ENCODE data around the gene KCNN3.

Gene KCNN3

GRCh38 chr1:154735061-154735803, 134.8 kb downstream of the KCNN3 start:
- DNase-seq: no peak

- DNase-seq: no peak
Observed at GRCh38 chr1:154733621-154734020, 136.5 kb downstream of the KCNN3 start.

GRCh38 chr1:154730986-154731489, 139.0 kb downstream of the KCNN3 start:
- DNase-seq: peak in 9 of 51 donors; percentile 17 to 57 (median 34)

- DNase-seq: no peak
Observed at GRCh38 chr1:154730259-154730658, 139.8 kb downstream of the KCNN3 start.

DNA sequence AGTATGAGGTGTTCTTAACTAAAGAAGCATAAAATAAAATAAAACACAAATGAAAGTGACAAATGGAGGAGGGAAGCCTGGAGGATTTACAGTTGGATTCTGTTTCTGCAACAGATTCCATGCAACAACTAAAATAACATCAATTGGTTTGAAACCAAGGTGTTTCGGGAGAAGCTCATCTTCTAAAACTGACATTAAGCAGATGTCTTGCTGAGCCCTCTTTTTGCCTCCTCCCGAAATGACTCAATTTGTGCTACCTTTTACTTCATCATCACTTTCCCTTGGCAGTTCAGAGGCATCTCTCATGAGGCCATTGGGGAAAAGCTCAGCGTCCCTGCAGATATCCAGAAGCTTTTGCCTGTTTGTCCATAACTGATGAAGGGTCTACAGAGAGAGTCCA, 140.5 kb downstream of the KCNN3 start:
- no peak for DNase-seq

GRCh38 chr1:154729031-154729442, 141.0 kb downstream of the KCNN3 start:
- no peak for DNase-seq

DNA sequence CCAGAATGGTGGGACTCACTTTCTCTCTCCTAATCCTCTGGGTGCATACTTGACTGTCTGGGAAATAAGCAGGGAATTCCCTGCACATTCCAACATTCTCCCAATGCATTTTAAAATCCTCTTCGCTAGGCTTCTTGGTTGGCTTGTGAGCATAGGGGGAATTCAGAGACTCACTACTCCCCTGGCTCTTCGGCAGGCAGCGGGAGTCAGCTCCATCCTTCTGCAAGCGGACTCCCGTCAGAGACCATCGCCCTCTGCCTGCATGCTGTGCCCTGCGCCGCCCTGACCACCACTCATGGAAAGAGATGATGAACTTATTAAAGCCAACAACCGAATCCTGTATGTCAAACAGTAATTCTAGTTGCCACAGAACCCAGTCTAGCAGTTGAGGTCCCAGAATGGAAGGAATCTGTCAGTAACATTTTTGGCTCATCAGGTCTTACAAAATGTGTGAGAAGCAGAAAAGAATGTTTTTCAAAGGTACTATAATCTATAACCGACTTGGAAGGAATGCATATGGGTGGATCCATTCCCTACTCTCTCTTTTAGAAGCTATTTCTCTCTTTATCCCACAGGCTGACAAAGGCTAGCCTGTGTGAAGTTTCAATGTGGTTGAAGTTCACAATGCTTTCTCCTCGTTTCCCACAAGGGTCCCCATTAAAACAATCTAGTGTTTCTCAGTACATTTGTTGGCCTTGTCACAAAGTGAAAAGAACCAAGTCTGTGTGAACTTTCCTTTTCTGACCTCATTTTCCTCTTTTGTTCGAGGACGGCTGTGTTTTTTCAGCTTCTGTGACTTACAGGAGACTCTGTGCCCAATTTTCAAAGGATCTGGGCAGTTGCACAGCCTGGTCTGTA, 143.0 kb downstream of the KCNN3 start:
- DNase-seq: peak in 3 of 51 donors; percentile 30 to 52 (median 31)

- DNase-seq: peak in 1 of 51 donors; percentile 52
Observed at GRCh38 chr1:154726443-154726842, 143.6 kb downstream of the KCNN3 start.

- no peak for DNase-seq
Observed at GRCh38 chr1:154725865-154726264, 144.2 kb downstream of the KCNN3 start.

DNA sequence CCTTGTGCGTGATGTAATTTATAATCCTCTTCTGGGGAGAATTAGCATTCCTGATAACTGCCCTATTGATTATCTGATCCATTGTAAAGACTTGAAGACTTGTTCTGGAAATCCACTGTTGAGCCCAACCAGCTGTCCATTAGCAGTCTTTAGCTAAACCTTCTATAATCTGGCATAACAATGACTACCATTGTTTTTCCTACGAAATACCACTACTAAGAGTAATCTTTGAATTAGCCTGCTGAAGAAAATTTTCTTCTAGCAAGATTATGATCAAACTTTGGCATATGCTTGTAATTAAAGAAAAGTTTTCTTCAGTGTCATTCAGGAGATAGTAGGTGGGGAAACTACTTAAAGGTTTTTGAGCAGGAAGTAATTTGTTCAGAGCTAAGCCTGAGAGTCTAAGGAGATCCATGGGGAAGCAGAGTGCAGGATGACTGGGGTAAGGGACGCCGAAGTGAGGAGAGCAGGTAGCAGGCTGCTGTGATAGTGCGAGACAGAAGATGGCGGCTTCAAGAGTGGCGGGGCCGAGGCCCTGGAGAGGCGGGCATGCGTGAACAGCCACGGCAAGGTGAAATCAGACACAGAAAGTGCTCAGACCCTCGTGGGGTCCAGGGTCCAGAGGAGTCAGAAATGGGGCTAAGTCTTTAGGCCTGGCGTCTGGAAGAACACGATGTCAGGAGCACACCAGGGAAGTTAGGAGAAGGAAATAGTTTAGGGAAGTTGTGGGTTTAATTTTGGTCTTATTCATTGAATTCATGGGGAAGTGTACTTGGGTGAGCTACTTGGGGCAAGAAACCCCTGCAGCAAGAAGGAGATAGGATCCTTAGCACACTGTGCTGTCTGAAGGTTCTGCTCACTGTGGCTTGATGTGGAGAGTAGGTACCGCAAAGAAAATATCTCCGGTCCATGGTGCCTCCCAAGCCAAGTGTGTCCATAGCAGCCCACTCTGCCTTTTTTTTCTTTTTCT, 149.5 kb downstream of the KCNN3 start:
- DNase-seq: no peak

DNA sequence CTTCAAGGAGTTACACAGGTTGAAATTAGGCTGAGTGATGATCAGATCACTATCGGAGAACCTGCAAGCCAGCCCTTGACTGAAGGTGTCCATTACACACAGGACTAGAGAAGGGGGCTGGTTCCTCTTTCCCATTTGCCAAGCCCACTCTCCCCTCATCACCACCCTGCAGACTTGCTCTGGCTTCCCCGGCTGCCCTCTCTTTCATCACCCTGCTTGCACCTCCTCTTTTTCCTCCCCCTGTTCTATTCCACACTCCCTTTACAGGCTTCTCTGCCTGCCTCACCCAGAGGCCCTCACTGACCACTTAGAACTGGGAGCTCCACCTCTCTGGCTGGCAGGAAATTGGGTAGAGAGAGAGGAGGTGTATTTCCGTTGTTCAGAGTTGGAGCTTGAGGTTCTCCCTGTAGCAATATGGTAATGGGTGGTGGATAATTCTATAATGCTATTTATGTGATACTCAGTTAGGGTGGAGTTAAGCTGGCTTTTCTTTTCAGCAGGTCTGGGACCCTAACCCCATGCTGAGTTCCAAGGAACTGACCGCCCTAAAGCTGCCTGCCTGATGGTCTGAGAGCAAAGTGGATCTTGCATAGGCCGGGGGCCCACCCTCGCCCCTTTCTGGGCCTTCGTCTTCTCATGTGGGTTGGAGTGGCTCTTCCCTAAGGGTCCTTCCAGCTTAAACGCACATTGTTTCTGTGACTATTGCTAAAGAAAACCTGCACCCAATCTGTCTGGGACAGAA, 150.3 kb downstream of the KCNN3 start:
- DNase-seq: no peak

DNA sequence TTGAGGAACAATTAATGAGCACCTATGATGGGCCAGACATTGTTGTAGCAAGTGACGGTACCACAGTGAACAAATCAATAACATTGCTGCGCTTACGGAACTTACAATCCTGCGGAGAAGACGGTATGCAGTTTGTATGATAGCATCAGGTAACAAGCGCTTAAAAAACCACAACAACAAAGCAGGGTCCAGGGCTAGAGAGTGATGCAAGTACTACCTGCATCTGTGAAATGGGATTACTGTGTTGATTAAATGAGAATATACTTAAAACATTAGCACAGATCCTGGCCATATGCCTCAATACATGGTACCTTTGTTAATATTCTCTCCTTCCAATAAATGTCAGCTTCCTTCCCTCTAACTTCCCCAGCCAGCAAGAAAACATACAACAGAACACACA, 151.5 kb downstream of the KCNN3 start:
- DNase-seq: no peak

GRCh38 chr1:154717528-154717924, 152.6 kb downstream of the KCNN3 start:
- no peak for DNase-seq

GRCh38 chr1:154716614-154717527, 153.2 kb downstream of the KCNN3 start:
- DNase-seq: peak in 4 of 51 donors; percentile 15 to 40 (median 22)

GRCh38 chr1:154716011-154716410, 154.1 kb downstream of the KCNN3 start:
- no peak for DNase-seq

DNA sequence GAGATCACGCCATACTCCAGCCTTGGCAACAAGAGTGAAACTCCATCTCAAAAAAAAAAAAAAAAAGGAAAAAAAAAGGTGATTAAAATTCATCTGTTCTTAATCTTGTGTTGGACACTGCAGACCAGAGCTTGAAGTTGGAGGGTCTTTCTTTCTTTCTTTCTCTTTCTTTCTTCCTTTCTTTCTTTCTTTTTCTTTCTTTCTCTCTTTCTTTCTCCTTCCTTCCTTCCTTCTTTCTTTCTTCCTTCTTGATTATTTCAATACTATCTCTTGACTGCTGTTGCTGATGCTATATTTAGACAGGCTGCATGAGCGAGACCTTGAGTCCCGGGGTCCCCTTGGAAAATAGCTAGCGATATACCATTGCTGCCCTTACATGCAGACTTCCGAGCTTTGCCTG, 154.7 kb downstream of the KCNN3 start:
- DNase-seq: no peak

DNA sequence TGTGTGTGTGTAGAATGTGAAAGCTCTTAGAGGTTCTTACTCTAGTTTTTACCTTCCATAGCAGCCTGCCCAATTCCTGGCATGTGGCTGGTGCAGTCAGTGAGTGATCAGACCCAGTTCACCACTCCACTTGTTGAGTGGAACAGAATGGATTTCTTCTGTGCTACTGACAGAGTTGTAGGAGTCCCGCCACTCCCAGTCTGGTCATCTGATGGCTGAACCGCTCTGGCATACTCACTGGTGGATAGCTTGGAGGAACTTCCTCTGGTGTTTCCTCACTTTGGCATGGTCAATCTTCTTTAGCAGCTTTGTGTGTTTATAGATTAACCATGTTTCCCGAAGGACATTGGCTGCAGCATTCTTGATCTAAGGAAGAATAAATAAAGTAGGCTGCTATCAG, 155.4 kb downstream of the KCNN3 start:
- no peak for DNase-seq

DNA sequence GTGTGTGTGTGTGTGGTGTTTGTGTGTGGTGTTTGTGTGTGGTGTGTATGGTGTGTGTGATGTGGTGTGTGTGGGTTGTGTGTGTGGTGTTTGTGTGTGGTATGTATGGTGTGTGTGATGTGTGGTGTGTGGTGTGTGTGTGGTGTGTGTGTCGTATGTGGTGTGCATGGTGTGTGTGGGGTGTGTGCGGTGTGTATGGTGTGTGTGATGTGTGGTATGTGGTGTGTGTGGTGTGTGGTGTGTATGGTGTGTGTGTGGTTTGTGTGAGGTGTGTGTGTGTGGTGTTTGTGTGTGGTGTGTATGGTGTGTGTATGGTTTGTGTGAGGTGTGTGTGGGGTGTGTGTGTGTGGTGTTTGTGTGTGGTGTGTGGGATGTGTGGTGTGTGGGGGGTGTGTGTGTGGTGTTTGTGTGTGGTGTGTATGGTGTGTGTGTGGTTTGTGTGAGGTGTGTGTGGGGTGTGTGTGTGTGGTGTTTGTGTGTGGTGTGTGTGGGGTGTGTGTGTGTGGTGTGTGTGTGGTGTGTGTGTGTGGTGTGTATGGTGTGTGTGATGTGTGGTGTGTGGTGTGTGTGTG, 155.9 kb downstream of the KCNN3 start:
- no peak for DNase-seq

GRCh38 chr1:154713005-154713404, 157.1 kb downstream of the KCNN3 start:
- DNase-seq: no peak
